HCT116 (cell line): Measurements from ENCODE around the gene SYNDIG1. TPM values are rescaled to one million over a fixed set of nuclear protein-coding genes. Genes with fewer than 3 reads are reported as not detected.

ENCODE experiments used
- ATAC-seq: fragments of 200-7000 bp; cut with Tn5 transposase; 2 replicates; pipeline ENCODE4 v1.9.1; 2020; ENCODE audit warnings: mild to moderate bottlenecking, moderate library complexity
- BruUV-seq: library from RNA; stranded (reverse); fragments of 400-500 nt; replicated peaks from 2 replicates; lab custom pipeline; 2021; lab: Mats Ljungman, UMichigan
- CTCF ChIA-PET: fragments of 300-600 bp; sonication (Branson Sonifier 250); formaldehyde crosslinking; loops from one replicate; lab custom pipeline; 2021; ENCODE audit warnings: antibody characterized with exemption; lab: Charles Lee
- POLR2A ChIA-PET: fragments of 300-600, 350-600 bp; sonication (Branson Sonifier 250); formaldehyde crosslinking; loops from one replicate; lab custom pipeline; 2021; ENCODE audit warnings: antibody characterized with exemption; lab: Charles Lee
- RAD21 ChIA-PET, 2 experiments: fragments of 300-600 bp; sonication (Branson Sonifier 250); formaldehyde crosslinking; loops; one replicate each; lab custom pipeline; 2023; ENCODE audit warnings: low total read pairs in 2 of 2; ENCODE audit not compliant: uncharacterized antibody in 2 of 2, unreplicated experiment in 2 of 2, low non-redundant PET in 1 of 2; lab: Charles Lee
- DNase-seq: peaks from one replicate; pipeline ENCODE4 v3.0.0-alpha.2; 2010; ENCODE audit warnings: low read depth, low spot score
- H2AFZ ChIP-seq: fragments of 200-600 bp; shearing (Covaris generic), sonication (generic); 2 replicates; pipeline ENCODE4 v1.6.1; 2017; ENCODE audit warnings: low read depth, mixed run types, mixed read lengths, antibody characterized with exemption, low read length; ENCODE audit not compliant: poor library complexity, severe bottlenecking
- H3K27ac ChIP-seq: 2 replicates; pipeline ENCODE4 v1.5.1; 2012; ENCODE audit warnings: low read depth, low read length
- H3K27me3 ChIP-seq: fragments of 200-600 bp; sonication (generic); 2 replicates; pipeline ENCODE4 v1.6.1; 2016; ENCODE audit warnings: mixed run types, low read length, mixed read lengths; ENCODE audit not compliant: insufficient read depth
- H3K36me3 ChIP-seq, 2 experiments: fragments of 200-500 bp in 1 of 2; fragments of 200-600 bp in 1 of 2; sonication (Bioruptor generic) in 1 of 2; sonication (generic) in 1 of 2; 2 replicates each; pipeline versions ENCODE4 v1.5.1 to v1.6.1; 2014 to 2016; ENCODE audit warnings: low read length in 2 of 2, inconsistent platforms in 1 of 2, mixed read lengths in 1 of 2, mixed run types in 1 of 2; ENCODE audit not compliant: insufficient read depth in 2 of 2, control insufficient read depth in 1 of 2
- H3K4me1 ChIP-seq, 2 experiments: fragments of 200-600 bp in 1 of 2; sonication (generic) in 1 of 2; 2 replicates each; pipeline versions ENCODE4 v1.5.1 to v1.6.1; 2012 to 2017; ENCODE audit warnings: low read length in 2 of 2, inconsistent platforms in 1 of 2, mild to moderate bottlenecking in 1 of 2, mixed read lengths in 1 of 2, mixed run types in 1 of 2, moderate library complexity in 1 of 2; ENCODE audit not compliant: insufficient read depth in 2 of 2, control insufficient read depth in 1 of 2
- H3K4me2 ChIP-seq: fragments of 200-600 bp; sonication (generic); 2 replicates; pipeline ENCODE4 v1.6.1; 2017; ENCODE audit warnings: mixed run types, low read length, mixed read lengths
- H3K4me3 ChIP-seq, 2 experiments: fragments of 200-600 bp in 1 of 2; sonication (generic) in 1 of 2; replicated peaks in 1 of 2; 2 replicates each; pipeline ENCODE4 v1.5.1; 2011 to 2016; ENCODE audit warnings: low read length in 2 of 2, control low read depth in 1 of 2, low read depth in 1 of 2, mild to moderate bottlenecking in 1 of 2, mixed read lengths in 1 of 2, mixed run types in 1 of 2
- H3K79me2 ChIP-seq: fragments of 200-600 bp; sonication (generic); 2 replicates; pipeline ENCODE4 v1.6.1; 2017; ENCODE audit warnings: mild to moderate bottlenecking, mixed run types, low read length, moderate library complexity, mixed read lengths; ENCODE audit not compliant: insufficient read depth
- H3K9ac ChIP-seq: fragments of 200-600 bp; sonication (generic); 2 replicates; pipeline ENCODE4 v1.6.1; 2016; ENCODE audit warnings: low read length, mixed read lengths
- H3K9me2 ChIP-seq: fragments of 200-600 bp; sonication (generic), shearing (Covaris generic); 2 replicates; pipeline ENCODE4 v1.6.1; 2017; ENCODE audit warnings: mixed run types, mild to moderate bottlenecking, moderate library complexity; ENCODE audit not compliant: insufficient read depth
- H3K9me3 ChIP-seq, 2 experiments: fragments of 200-500 bp in 1 of 2; fragments of 200-600 bp in 1 of 2; sonication (Bioruptor generic) in 1 of 2; sonication (generic) in 1 of 2; 2 replicates each; pipeline ENCODE4 v1.6.1; 2014 to 2017; ENCODE audit warnings: low read length in 2 of 2, mixed read lengths in 2 of 2, inconsistent platforms in 1 of 2, low read depth in 1 of 2, mild to moderate bottlenecking in 1 of 2, mixed run types in 1 of 2, moderate library complexity in 1 of 2; ENCODE audit not compliant: control insufficient read depth in 1 of 2, insufficient read depth in 1 of 2
- H4K20me1 ChIP-seq: fragments of 200-600 bp; sonication (generic), shearing (Covaris generic); 2 replicates; pipeline ENCODE4 v1.6.1; 2017; ENCODE audit warnings: mixed run types, mild to moderate bottlenecking, moderate library complexity; ENCODE audit not compliant: insufficient read depth
- CEBPB ChIP-seq: IDR thresholded peaks from 2 replicates; pipeline ENCODE4 v1.6.1; 2012; ENCODE audit warnings: low read depth
- EGR1 ChIP-seq: IDR thresholded peaks from 2 replicates; pipeline ENCODE4 v1.6.1; 2012; ENCODE audit warnings: low read depth
- ELF1 ChIP-seq: IDR thresholded peaks from 2 replicates; pipeline ENCODE4 v1.6.1; 2012; ENCODE audit warnings: low read depth, borderline replicate concordance
- EZH2 ChIP-seq: fragments of 200-600 bp; sonication (generic); IDR thresholded peaks from 2 replicates; pipeline ENCODE4 v1.6.1; 2017; ENCODE audit warnings: antibody characterized with exemption, mixed run types
- EZH2phosphoT487 ChIP-seq: fragments of 200-600 bp; IDR thresholded peaks from 2 replicates; pipeline ENCODE4 v1.6.1; 2018; ENCODE audit warnings: antibody characterized with exemption, borderline replicate concordance
- JUND ChIP-seq: IDR thresholded peaks from 2 replicates; pipeline ENCODE4 v1.6.1; 2012
- POLR2A ChIP-seq: IDR thresholded peaks from 2 replicates; pipeline ENCODE4 v1.7.0; 2011; ENCODE audit warnings: borderline replicate concordance; ENCODE audit not compliant: insufficient read depth, insufficient read length; ENCODE audit errors: extremely low read depth
- POLR2AphosphoS5 ChIP-seq: IDR thresholded peaks from 2 replicates; pipeline ENCODE4 v1.6.1; 2011; ENCODE audit warnings: mild to moderate bottlenecking, low read depth, low read length, moderate library complexity
- RAD21 ChIP-seq: IDR thresholded peaks from 2 replicates; pipeline ENCODE4 v1.6.1; 2012; ENCODE audit warnings: low read depth, mild to moderate bottlenecking
- SIN3A ChIP-seq: IDR thresholded peaks from 2 replicates; pipeline ENCODE4 v1.6.1; 2012; ENCODE audit warnings: low read depth
- SP1 ChIP-seq: IDR thresholded peaks from 2 replicates; pipeline ENCODE4 v1.6.1; 2012; ENCODE audit warnings: low read depth
- SRF ChIP-seq: IDR thresholded peaks from 2 replicates; pipeline ENCODE4 v1.6.1; 2012; ENCODE audit warnings: low read depth
- YY1 ChIP-seq: IDR thresholded peaks from 2 replicates; pipeline ENCODE4 v1.6.1; 2011; ENCODE audit warnings: low read length, low read depth, moderate library complexity, mild to moderate bottlenecking; ENCODE audit not compliant: insufficient replicate concordance; ENCODE audit errors: extremely low read depth
- intact Hi-C: fragments of 100-400 bp; cut with micrococcal nuclease; formaldehyde crosslinking; loops from 2 replicates; pipeline ENCODE4 v1.10.0; 2022
- total RNA-seq: library from RNA; stranded (reverse); gene quantifications from one replicate; pipeline ENCODE4 v1.2.1, GENCODE V29; 2021; ENCODE audit not compliant: unreplicated experiment
- TF ChIP-seq, protein P1 (sequence below), 3 experiments: fragments of 200-600 bp in 1 of 3; sonication (generic) in 1 of 3; IDR thresholded peaks in 2 of 3; conservative IDR thresholded peaks in 1 of 3; 2 replicates each; pipeline ENCODE4 v1.5.1; 2012 to 2017; ENCODE audit warnings: low read depth in 2 of 3, low read length in 2 of 3, antibody characterized with exemption in 1 of 3, borderline replicate concordance in 1 of 3, control low read depth in 1 of 3, mild to moderate bottlenecking in 1 of 3, mixed read lengths in 1 of 3, mixed run types in 1 of 3, moderate library complexity in 1 of 3; ENCODE audit not compliant: insufficient read depth in 1 of 3
- TF ChIP-seq, protein P2 (sequence below): IDR thresholded peaks from 2 replicates; pipeline ENCODE4 v1.6.1; 2012; ENCODE audit warnings: low read depth
- TF ChIP-seq, protein P3 (sequence below): IDR thresholded peaks from 2 replicates; pipeline ENCODE4 v1.6.1; 2011; ENCODE audit warnings: mild to moderate bottlenecking, low read length, moderate library complexity; ENCODE audit not compliant: insufficient replicate concordance; ENCODE audit errors: extremely low read depth

The SYNDIG1 gene
- total RNA-seq, 1 experiment from 2014 or later = not detected

GRCh38 chr20:24588047-24588635 lies 118.7 kb downstream of the SYNDIG1 start:
- no peaks in the 10 kb centered on the region for H4K20me1 ChIP-seq
- H3K27me3 ChIP-seq = peaks cover 40% of the 10 kb centered on the region
- H3K4me1 ChIP-seq = no peaks in the 10 kb centered on the region
- ATAC-seq (no peak), DNase-seq (no peak)
- H3K9ac ChIP-seq = no peak overlapping the region
- RAD21 ChIA-PET = no interaction called here
- no peaks in the 10 kb centered on the region for H3K36me3 ChIP-seq
- H3K9me2 ChIP-seq = no peaks in the 10 kb centered on the region
- H3K4me3 ChIP-seq = no peak overlapping the region
- no peak overlapping the region for H3K27ac ChIP-seq
- no peaks in the 10 kb centered on the region for H3K79me2 ChIP-seq
- intact Hi-C loops = no loop called here
- TF ChIP-seq, protein P1, sequence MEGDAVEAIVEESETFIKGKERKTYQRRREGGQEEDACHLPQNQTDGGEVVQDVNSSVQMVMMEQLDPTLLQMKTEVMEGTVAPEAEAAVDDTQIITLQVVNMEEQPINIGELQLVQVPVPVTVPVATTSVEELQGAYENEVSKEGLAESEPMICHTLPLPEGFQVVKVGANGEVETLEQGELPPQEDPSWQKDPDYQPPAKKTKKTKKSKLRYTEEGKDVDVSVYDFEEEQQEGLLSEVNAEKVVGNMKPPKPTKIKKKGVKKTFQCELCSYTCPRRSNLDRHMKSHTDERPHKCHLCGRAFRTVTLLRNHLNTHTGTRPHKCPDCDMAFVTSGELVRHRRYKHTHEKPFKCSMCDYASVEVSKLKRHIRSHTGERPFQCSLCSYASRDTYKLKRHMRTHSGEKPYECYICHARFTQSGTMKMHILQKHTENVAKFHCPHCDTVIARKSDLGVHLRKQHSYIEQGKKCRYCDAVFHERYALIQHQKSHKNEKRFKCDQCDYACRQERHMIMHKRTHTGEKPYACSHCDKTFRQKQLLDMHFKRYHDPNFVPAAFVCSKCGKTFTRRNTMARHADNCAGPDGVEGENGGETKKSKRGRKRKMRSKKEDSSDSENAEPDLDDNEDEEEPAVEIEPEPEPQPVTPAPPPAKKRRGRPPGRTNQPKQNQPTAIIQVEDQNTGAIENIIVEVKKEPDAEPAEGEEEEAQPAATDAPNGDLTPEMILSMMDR (IDR thresholded peaks at IDR 0.05 in 2 of 3, conservative IDR thresholded peaks at IDR 0.05 in 1 of 3; ENCODE audit: borderline replicate concordance in 1 of 3, insufficient read depth in 1 of 3, low read depth in 2 of 3, low read length in 2 of 3) = no peak
- TF ChIP-seq POLR2A (no peak), SRF (no peak), ELF1 (no peak), EGR1 (no peak), RAD21 (no peak), JUND (no peak), EZH2phosphoT487 (no peak), EZH2 (no peak), POLR2AphosphoS5 (no peak), CEBPB (no peak), SP1 (no peak), YY1 (no peak), SIN3A (no peak)
- TF ChIP-seq, protein P2, sequence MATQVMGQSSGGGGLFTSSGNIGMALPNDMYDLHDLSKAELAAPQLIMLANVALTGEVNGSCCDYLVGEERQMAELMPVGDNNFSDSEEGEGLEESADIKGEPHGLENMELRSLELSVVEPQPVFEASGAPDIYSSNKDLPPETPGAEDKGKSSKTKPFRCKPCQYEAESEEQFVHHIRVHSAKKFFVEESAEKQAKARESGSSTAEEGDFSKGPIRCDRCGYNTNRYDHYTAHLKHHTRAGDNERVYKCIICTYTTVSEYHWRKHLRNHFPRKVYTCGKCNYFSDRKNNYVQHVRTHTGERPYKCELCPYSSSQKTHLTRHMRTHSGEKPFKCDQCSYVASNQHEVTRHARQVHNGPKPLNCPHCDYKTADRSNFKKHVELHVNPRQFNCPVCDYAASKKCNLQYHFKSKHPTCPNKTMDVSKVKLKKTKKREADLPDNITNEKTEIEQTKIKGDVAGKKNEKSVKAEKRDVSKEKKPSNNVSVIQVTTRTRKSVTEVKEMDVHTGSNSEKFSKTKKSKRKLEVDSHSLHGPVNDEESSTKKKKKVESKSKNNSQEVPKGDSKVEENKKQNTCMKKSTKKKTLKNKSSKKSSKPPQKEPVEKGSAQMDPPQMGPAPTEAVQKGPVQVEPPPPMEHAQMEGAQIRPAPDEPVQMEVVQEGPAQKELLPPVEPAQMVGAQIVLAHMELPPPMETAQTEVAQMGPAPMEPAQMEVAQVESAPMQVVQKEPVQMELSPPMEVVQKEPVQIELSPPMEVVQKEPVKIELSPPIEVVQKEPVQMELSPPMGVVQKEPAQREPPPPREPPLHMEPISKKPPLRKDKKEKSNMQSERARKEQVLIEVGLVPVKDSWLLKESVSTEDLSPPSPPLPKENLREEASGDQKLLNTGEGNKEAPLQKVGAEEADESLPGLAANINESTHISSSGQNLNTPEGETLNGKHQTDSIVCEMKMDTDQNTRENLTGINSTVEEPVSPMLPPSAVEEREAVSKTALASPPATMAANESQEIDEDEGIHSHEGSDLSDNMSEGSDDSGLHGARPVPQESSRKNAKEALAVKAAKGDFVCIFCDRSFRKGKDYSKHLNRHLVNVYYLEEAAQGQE = no peak
- TF ChIP-seq, protein P3, sequence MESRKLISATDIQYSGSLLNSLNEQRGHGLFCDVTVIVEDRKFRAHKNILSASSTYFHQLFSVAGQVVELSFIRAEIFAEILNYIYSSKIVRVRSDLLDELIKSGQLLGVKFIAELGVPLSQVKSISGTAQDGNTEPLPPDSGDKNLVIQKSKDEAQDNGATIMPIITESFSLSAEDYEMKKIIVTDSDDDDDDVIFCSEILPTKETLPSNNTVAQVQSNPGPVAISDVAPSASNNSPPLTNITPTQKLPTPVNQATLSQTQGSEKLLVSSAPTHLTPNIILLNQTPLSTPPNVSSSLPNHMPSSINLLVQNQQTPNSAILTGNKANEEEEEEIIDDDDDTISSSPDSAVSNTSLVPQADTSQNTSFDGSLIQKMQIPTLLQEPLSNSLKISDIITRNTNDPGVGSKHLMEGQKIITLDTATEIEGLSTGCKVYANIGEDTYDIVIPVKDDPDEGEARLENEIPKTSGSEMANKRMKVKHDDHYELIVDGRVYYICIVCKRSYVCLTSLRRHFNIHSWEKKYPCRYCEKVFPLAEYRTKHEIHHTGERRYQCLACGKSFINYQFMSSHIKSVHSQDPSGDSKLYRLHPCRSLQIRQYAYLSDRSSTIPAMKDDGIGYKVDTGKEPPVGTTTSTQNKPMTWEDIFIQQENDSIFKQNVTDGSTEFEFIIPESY = no peak
- TF ChIP-seq, all 23 proteins: peak for 0
- Histone ChIP-seq H3K9me3 (no peaks in the 10 kb centered on the region), H3K4me2 (no peak overlapping the region), H2AFZ (no peak overlapping the region)
- ChIA-PET POLR2A (no interaction called here), CTCF (no interaction called here)
- BruUV-seq = no TSS peak
